Measurements from ENCODE around the gene EDN2. TPM values are rescaled to one million over a fixed set of nuclear protein-coding genes. Genes with fewer than 3 reads are reported as not detected.

EDN2 gene
- total RNA-seq, 1 donor from 2014 or later = 0.27 TPM

GRCh38 chr1:41488040-41488951 is 3.8 kb upstream of the EDN2 start:
- no peak for ATAC-seq
- intact Hi-C loops (cut with micrococcal nuclease) = no loop called here
- no peak for DNase-seq

DNA sequence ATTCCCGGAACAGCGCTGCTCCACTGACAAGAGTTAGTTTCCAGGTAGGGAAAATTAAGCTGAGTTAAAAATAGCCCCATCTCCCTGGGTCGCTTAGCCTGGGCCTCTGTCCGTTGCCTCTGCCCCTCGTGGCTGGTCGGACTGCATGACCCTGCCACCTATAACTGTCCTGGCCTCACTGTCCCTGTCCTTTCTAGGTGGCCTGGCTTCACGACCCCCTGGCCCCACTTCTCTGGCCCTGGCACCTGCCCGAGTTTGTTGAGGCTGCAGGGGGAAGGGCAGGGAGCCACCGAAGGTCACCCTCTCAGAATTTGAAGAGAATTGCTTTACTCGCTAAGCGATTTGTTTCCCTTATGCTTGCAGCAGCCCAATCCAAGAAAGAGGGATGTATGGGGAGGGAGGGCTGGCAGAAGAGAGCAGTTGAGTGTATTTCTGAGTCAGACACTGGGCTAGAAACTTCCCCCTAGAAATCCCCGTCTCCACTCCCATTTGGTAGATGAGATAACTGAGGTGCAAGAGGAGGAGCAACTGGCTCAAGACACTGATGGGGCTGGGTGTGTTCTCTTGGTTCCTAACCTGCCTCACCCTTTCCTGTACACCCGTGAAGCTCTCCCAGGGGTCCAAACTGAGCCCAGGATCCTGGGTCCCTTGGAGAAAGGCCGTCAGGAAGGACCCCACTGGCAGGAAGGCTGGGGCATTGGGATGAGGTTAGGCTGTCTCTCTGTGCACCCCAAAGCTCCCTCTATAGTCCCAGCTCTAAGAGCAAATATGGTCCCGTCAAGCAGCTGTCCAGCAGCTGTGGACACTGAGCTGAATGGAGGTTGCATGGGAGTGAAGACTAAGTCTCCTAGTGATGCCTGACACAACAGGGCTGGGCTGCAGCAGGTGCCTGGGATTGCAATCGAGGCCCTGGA is 2.9 kb upstream of the EDN2 start:
- intact Hi-C loops (cut with micrococcal nuclease) = no loop called here
- DNase-seq = no peak
- ATAC-seq = peak; percentile 7

DNA sequence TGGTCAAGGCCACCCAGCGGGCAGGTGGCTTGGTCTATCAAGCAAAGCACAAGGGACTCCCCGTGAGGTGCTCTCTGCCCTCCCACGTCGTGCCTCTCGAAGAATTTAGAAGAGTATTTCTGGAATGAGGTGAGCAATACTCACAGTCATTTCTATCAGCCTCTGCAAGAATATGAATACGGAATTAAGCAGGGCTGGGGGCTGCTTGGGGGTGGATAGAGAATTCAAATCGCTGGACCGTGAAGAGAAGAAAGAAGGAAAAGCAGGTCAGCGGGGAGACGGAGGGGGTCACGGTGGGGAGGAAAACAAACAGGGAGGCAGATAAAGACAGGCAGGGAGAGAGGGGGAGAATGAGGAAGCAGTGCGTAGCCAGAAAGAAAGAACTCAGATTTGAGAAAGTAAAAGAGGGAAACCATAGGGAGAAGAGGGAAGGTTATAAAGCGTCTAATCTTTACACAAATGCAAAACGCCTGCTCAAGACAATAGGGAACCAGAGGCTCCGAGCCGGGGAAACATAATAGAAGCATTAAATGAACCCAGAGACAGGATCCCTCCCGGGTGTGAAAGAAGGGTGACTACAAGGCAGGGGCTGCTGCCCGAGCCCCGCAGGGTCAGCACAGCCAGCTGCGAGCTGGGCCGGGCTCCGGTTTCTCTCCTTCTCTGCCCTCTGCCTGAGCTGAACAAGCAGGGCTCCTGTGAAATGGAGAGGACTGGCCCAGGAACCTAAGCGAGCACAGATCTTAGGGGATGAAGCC is 2.1 kb upstream of the EDN2 start:
- DNase-seq (no peak), ATAC-seq (no peak)
- intact Hi-C loops (cut with micrococcal nuclease) = no loop called here

DNA sequence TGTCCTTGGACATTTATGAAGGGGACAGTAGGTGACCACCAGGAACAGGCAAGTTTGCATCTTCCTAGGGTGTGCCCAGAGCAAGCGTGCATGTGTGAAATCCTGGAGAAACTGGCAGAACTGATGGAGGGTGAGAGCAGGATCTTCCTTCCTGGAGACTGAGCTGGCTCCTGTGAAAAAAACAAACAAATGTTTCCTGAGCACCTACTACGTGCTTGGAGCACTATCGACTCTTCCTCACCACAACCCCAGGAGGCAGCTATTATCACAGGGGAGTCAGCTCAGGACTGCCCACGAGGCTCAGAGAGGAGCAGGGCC is 1.5 kb upstream of the EDN2 start:
- intact Hi-C loops (cut with micrococcal nuclease) = no loop called here
- ATAC-seq (no peak), DNase-seq (no peak)

GRCh38 chr1:41485605-41486004 is 1.1 kb upstream of the EDN2 start:
- intact Hi-C loops (cut with micrococcal nuclease) = no loop called here
- no peak for DNase-seq
- no peak for ATAC-seq

DNA sequence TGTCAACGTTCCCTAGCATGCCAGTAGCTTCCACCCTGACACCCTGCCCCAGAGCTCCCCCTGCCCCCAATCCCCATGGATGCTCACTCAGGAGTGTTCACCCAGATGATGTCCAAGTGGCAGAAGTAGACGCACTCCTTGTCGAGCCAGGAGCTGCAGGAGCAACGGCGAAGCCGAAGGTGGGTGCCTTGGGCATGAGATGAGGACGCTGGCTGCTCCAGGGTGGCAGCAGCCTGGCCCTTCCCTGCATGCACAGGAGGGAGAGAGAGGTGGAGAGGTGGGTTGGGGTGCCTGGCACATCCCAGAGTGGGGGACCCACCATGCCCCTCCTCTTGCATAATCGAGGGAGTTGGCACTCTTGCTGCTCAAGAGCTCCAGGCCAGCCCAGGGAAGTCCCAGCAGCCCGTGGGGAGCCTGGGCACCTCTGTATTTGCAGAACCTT is 502 bp downstream of the EDN2 start:
- DNase-seq (no peak), ATAC-seq (no peak)
- intact Hi-C loops (cut with micrococcal nuclease) = no loop called here

- ATAC-seq = peak; percentile 57
- peak; percentile 81 for DNase-seq
- intact Hi-C loops (cut with micrococcal nuclease) = no loop called here
Observed at GRCh38 chr1:41483001-41483850, 1.3 kb downstream of the EDN2 start.

DNA sequence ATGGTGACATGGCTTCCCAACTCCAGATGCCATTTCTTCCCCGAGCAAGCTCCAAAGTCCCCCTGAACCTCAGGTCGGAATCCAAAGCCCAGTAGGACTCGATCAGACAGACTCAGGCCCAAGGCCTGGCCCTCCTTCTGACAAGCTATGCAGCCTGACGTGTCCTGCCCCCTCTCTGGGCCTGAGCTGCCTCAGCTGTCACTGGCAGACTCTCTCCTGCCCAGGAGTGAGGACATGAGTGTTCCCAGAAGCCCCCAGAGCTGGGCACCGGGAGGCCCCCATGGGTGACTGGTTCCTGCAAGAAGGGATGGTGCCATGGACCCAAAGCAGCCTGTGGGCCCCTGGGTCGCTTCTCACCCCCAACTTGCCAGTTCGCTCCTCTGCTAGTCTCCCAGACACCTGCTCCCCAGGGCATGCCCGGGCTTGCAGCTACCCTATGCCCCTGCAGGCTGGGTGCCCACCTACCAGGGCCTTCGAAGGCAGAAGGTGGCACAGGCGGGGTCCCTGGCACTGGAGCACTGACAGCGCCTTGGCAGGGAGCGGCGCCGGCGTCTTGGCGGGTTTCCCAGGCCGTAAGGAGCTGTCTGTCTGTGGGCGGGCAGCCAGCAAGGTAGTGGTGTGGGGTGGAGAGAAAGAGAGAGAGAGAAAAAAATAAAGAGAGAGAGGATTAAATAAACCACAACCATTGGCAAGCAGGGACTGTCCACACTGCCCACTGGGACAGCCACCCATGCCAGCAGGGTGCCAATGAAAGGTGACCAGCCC is 2.3 kb downstream of the EDN2 start:
- intact Hi-C loops (cut with micrococcal nuclease) = no loop called here
- DNase-seq (peak; percentile 65), ATAC-seq (no peak)

DNA sequence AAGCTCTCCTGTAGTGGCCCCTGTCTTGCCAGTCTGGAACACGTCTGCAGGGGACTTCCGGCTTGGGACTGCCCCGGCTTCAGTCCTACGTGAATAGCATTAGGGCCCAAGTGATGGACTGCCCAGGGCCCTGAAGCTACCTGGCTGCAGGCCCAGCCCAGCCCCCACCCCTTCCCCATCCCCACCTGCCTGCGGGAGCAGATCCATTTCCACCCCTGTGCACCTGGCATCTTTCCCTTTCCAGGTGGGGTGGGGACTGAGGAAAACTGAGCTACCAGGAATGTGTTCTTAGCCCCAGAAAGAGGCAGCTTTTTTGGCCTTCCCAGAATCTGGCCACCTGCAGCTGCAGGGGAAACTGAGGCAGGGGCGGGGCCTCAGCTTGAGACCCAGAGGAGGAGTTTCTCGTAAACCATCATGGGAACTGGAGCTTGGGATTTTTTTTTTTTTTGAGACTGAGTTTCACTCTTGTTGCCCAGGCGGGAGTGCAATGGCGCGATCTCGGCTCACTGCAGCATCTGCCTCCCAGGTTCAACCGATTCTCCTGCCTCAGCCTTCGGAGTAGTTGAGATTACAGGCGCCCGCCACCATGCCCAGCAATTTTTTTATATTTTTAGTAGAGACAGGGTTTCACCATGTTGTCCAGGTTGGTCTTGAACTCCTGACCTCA is 3.2 kb downstream of the EDN2 start:
- intact Hi-C loops (cut with micrococcal nuclease) = no loop called here
- ATAC-seq (no peak), DNase-seq (no peak)

GRCh38 chr1:41480204-41481108 is 4.0 kb downstream of the EDN2 start:
- ATAC-seq (no peak), DNase-seq (no peak)
- intact Hi-C loops (cut with micrococcal nuclease) = no loop called here

GRCh38 chr1:41479808-41480160 is 4.7 kb downstream of the EDN2 start:
- ATAC-seq = no peak
- intact Hi-C loops (cut with micrococcal nuclease) = no loop called here
- DNase-seq = no peak

GRCh38 chr1:41479000-41479807 is 5.3 kb downstream of the EDN2 start:
- DNase-seq (peak; percentile 85), ATAC-seq (peak; percentile 50)
- intact Hi-C loops (cut with micrococcal nuclease) = no loop called here

DNA sequence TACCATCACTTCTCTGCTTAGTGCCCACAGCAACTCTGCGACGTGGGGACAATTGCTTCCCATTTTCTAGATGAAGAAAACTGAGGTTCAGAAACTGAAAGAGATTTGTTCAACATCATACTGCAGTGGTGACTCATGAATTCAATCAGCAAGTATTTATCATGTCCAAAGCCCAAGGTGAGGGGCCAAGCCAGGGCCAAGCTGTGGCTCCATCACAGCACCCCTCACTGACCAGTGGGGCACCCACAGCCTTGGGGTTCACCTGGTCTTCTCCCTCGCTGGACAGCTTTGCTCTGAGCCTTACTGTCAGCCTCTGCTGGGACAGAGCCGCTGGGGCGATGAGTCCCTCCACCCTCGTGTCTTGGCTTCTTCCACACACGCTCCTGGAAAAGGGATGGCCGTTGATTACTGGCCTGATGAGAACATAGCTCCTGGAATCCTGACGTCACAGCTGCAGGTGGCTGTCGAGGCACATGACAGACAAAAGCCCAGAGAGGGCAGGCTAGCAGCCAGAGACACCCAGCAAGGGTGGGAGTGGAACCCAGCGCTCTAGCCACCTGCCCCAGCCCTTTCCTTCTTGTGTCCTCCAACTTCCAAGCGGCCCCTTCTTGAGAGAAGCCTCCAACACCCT is 6.2 kb downstream of the EDN2 start:
- intact Hi-C loops (cut with micrococcal nuclease) = no loop called here
- ATAC-seq (no peak), DNase-seq (no peak)

- intact Hi-C loops (cut with micrococcal nuclease) = no loop called here
- peak; percentile 68 for DNase-seq
- peak; percentile 24 for ATAC-seq
Observed at GRCh38 chr1:41476807-41477361, 7.6 kb downstream of the EDN2 start.
